OCI-LY7 (cell line): Measurements from ENCODE around the gene ISY1. TPM values are rescaled to one million over a fixed set of nuclear protein-coding genes. Genes with fewer than 3 reads are reported as not detected.

Source experiments
- BruUV-seq: library from RNA; stranded (reverse); fragments of 400-500 nt; replicated peaks from 2 replicates; lab custom pipeline; 2021; lab: Mats Ljungman, UMichigan
- CTCF ChIA-PET: fragments of 300-600 bp; sonication (Branson Sonifier 250); formaldehyde crosslinking; loops from one replicate; lab custom pipeline; 2022; ENCODE audit warnings: antibody characterized with exemption; ENCODE audit not compliant: unreplicated experiment; lab: Charles Lee
- POLR2A ChIA-PET: fragments of 300-600 bp; sonication (Branson Sonifier 250); formaldehyde crosslinking; loops from one replicate; lab custom pipeline; 2022; ENCODE audit warnings: antibody characterized with exemption; lab: Charles Lee
- DNase-seq: peaks from one replicate; pipeline ENCODE4 v3.0.0-alpha.2; 2015; ENCODE audit warnings: low spot score
- H2AFZ ChIP-seq: fragments of 200-600 bp; sonication (generic), shearing (Covaris generic); 2 replicates; pipeline ENCODE4 v1.6.1; 2014; ENCODE audit warnings: mild to moderate bottlenecking, antibody characterized with exemption, low read length, moderate library complexity
- H3K27ac ChIP-seq: fragments of 200-600 bp; sonication (generic); 2 replicates; pipeline ENCODE4 v1.5.1; 2014; ENCODE audit warnings: mixed run types, low read depth, mild to moderate bottlenecking, moderate library complexity, low read length, inconsistent platforms; ENCODE audit not compliant: poor library complexity, severe bottlenecking
- H3K36me3 ChIP-seq: fragments of 200-600 bp; sonication (generic); 2 replicates; pipeline ENCODE4 v1.6.1; 2014; ENCODE audit warnings: mild to moderate bottlenecking, antibody characterized with exemption, low read length, moderate library complexity, mixed read lengths; ENCODE audit not compliant: insufficient read depth
- H3K4me1 ChIP-seq: fragments of 200-600 bp; sonication (generic); 2 replicates; pipeline ENCODE4 v1.5.1; 2014; ENCODE audit warnings: mild to moderate bottlenecking, low read length; ENCODE audit not compliant: insufficient read depth, poor library complexity, severe bottlenecking
- H3K4me2 ChIP-seq: fragments of 200-600 bp; sonication (generic); 2 replicates; pipeline ENCODE4 v1.6.1; 2014; ENCODE audit warnings: mild to moderate bottlenecking, low read length
- H3K4me3 ChIP-seq: fragments of 200-600 bp; sonication (generic); 2 replicates; pipeline ENCODE4 v1.5.1; 2014; ENCODE audit warnings: mild to moderate bottlenecking, low read depth, low read length; ENCODE audit not compliant: poor library complexity, severe bottlenecking
- H3K79me2 ChIP-seq: fragments of 200-600 bp; sonication (generic); 2 replicates; pipeline ENCODE4 v1.6.1; 2016; ENCODE audit warnings: low read depth, mild to moderate bottlenecking, low read length, moderate library complexity, mixed read lengths; ENCODE audit not compliant: insufficient read depth
- H3K9me2 ChIP-seq: fragments of 200-600 bp; sonication (generic); 2 replicates; pipeline ENCODE4 v1.6.1; 2016; ENCODE audit warnings: mild to moderate bottlenecking, low read length, mixed read lengths; ENCODE audit not compliant: insufficient read depth
- H3K9me3 ChIP-seq: fragments of 200-600 bp; sonication (generic); 2 replicates; pipeline ENCODE4 v1.6.1; 2014; ENCODE audit warnings: mild to moderate bottlenecking, mixed run types, low read length, mixed read lengths
- H4K20me1 ChIP-seq: fragments of 200-600 bp; sonication (generic); 2 replicates; pipeline ENCODE4 v1.6.1; 2014; ENCODE audit warnings: mild to moderate bottlenecking, antibody characterized with exemption, low read length, moderate library complexity, mixed read lengths; ENCODE audit not compliant: insufficient read depth
- CTCF ChIP-seq: fragments of 200-600 bp; sonication (generic); conservative IDR thresholded peaks from 2 replicates; pipeline ENCODE4 v1.5.1; 2014; ENCODE audit warnings: mild to moderate bottlenecking, antibody characterized with exemption, low read length, moderate library complexity, mixed read lengths
- EZH2phosphoT487 ChIP-seq: fragments of 200-600 bp; sonication (generic); IDR thresholded peaks from 2 replicates; pipeline ENCODE4 v1.6.1; 2018; ENCODE audit warnings: low read depth, borderline replicate concordance, mild to moderate bottlenecking, mixed run types, antibody characterized with exemption, low read length, moderate library complexity, mixed read lengths
- intact Hi-C: fragments of 100-400 bp; cut with micrococcal nuclease; formaldehyde crosslinking; loops from one replicate; pipeline ENCODE4 v1.10.0; 2022; ENCODE audit not compliant: unreplicated experiment
- total RNA-seq, 2 experiments: library from RNA; depleted of rRNA in 1 of 2; stranded (reverse); fragments of >200 nt in 1 of 2; shearing (Covaris generic) in 1 of 2; gene quantifications; 2 replicates each; pipeline ENCODE4 v1.2.3, GENCODE V29; 2014 to 2022

Gene ISY1
- total RNA-seq, 2 experiments from 2014 or later, result 34.5 to 62.1 TPM

- Histone ChIP-seq H2AFZ (no peak overlapping the region), H3K4me1 (no peaks in the 10 kb centered on the region), H3K27ac (no peak overlapping the region), H3K36me3 (peaks cover 79% of the 10 kb centered on the region), H3K4me2 (no peak overlapping the region), H4K20me1 (no peaks in the 10 kb centered on the region), H3K4me3 (no peak overlapping the region), H3K9me2 (no peaks in the 10 kb centered on the region), H3K79me2 (no peaks in the 10 kb centered on the region), H3K9me3 (no peaks in the 10 kb centered on the region)
- DNase-seq, result no peak
- TF ChIP-seq EZH2phosphoT487 (no peak), CTCF (no peak)
- intact Hi-C loops, result no loop called here
- ChIA-PET POLR2A (interaction anchor here (1.6 kb wide), 1 partner anchor 10 kb away, joined by 4 read pairs; the partner anchor contains the start of gene RAB43), CTCF (no interaction called here)
- no TSS peak for BruUV-seq
These were observed 29.3 kb downstream of the ISY1 start for GRCh38 chr3:129131465-129132088.

- Histone ChIP-seq H3K4me2 (no peak overlapping the region), H3K9me3 (no peaks in the 10 kb centered on the region), H3K36me3 (peaks cover 83% of the 10 kb centered on the region), H4K20me1 (no peaks in the 10 kb centered on the region), H2AFZ (no peak overlapping the region), H3K9me2 (no peaks in the 10 kb centered on the region), H3K4me3 (no peak overlapping the region), H3K27ac (no peak overlapping the region), H3K4me1 (no peaks in the 10 kb centered on the region), H3K79me2 (no peaks in the 10 kb centered on the region)
- BruUV-seq, result no TSS peak
- CTCF ChIA-PET, result no interaction called here
- intact Hi-C loops, result no loop called here
- POLR2A ChIA-PET, result no interaction called here
- DNase-seq, result no peak
- no peak for TF ChIP-seq CTCF
- no peak for TF ChIP-seq EZH2phosphoT487
These were observed 30.5 kb downstream of the ISY1 start for GRCh38 chr3:129130291-129130813.
